Osteocyte (in vitro differentiated cells): ENCODE results near the gene SPATS1. TPM values are rescaled to one million over a fixed set of nuclear protein-coding genes. Genes with fewer than 3 reads are reported as not detected.

Source experiments
- DNase-seq: peaks from one replicate; pipeline ENCODE4 v3.0.0; 2021; ENCODE audit warnings: mixed read lengths; ENCODE audit not compliant: unreplicated experiment; ENCODE audit errors: extremely low spot score
- H3K27ac Mint-ChIP-seq: one replicate; pipeline ENCODE4 v1.8.0; 2021; ENCODE audit warnings: mild to moderate bottlenecking, mixed read lengths; ENCODE audit not compliant: unreplicated experiment
- H3K27me3 Mint-ChIP-seq: one replicate; pipeline ENCODE4 v1.8.0; 2021; ENCODE audit warnings: mixed read lengths; ENCODE audit not compliant: unreplicated experiment
- H3K36me3 Mint-ChIP-seq: one replicate; pipeline ENCODE4 v1.8.0; 2021; ENCODE audit warnings: mixed read lengths; ENCODE audit not compliant: unreplicated experiment
- H3K4me1 Mint-ChIP-seq: one replicate; pipeline ENCODE4 v1.8.0; 2021; ENCODE audit warnings: mixed read lengths; ENCODE audit not compliant: unreplicated experiment
- H3K4me3 Mint-ChIP-seq: one replicate; pipeline ENCODE4 v1.8.0; 2021; ENCODE audit warnings: mild to moderate bottlenecking, moderate library complexity, mixed read lengths; ENCODE audit not compliant: unreplicated experiment
- H3K9me3 Mint-ChIP-seq: one replicate; pipeline ENCODE4 v1.8.0; 2021; ENCODE audit warnings: mixed read lengths; ENCODE audit not compliant: unreplicated experiment
- total RNA-seq: library from RNA; stranded (reverse); gene quantifications from 2 replicates; pipeline ENCODE4 v1.2.1, GENCODE V29; 2021
- TF ChIP-seq, protein P1 (sequence below): fragments of 200-600 bp; sonication (generic); IDR thresholded peaks from 2 replicates; pipeline ENCODE4 v1.5.0; 2021; ENCODE audit warnings: antibody characterized with exemption, mild to moderate bottlenecking, moderate library complexity

SPATS1 gene
- total RNA-seq, 1 donor from 2014 or later = not detected

DNA sequence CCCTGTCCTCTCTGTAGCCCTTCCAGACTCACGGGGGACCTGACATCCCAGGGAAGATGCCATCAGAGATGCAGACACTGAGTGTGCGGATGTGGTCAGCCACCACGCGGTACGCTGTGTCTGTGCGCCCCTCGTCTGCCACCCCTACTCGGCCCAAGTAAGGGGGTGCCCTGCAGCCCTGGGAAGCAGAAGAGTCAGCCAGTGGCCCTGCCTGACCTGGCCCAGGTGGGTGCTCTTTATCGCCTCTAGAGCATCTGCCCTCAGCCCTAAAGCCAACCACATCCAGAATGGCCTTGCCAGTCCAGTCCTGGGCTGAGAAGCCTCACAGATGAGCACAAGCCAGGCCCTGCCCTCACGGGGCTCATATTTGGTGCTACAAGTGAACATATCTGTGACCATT, 35.2 kb upstream of the SPATS1 start:
- peaks cover 8% of the 10 kb centered on the region for H3K4me1 Mint-ChIP-seq
- TF ChIP-seq, protein P1, sequence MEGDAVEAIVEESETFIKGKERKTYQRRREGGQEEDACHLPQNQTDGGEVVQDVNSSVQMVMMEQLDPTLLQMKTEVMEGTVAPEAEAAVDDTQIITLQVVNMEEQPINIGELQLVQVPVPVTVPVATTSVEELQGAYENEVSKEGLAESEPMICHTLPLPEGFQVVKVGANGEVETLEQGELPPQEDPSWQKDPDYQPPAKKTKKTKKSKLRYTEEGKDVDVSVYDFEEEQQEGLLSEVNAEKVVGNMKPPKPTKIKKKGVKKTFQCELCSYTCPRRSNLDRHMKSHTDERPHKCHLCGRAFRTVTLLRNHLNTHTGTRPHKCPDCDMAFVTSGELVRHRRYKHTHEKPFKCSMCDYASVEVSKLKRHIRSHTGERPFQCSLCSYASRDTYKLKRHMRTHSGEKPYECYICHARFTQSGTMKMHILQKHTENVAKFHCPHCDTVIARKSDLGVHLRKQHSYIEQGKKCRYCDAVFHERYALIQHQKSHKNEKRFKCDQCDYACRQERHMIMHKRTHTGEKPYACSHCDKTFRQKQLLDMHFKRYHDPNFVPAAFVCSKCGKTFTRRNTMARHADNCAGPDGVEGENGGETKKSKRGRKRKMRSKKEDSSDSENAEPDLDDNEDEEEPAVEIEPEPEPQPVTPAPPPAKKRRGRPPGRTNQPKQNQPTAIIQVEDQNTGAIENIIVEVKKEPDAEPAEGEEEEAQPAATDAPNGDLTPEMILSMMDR = no peak
- H3K27me3 Mint-ChIP-seq = no peaks in the 10 kb centered on the region
- peaks cover 30% of the 10 kb centered on the region for H3K36me3 Mint-ChIP-seq
- no peaks in the 10 kb centered on the region for H3K9me3 Mint-ChIP-seq
- DNase-seq = no peak
- no peak overlapping the region for H3K4me3 Mint-ChIP-seq
- no peak overlapping the region for H3K27ac Mint-ChIP-seq

DNA sequence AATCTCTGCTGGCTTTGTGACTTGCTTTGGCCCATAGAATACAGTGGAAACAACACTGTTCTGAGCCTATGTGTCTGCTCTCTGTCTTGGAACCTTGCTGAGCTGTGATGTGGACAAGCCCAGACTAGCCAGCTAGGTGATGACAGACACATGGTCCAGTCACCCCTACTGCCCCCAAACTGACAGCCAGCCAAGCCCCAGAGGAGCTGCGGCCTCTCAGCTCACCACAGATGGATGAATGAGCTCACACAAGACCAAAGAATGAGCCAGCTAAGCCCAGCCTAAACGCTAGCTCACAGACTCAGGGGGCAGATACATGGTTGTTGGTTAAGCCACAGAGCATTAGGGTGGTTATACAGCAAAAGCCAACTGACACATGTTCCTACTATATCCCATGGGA, 33.4 kb upstream of the SPATS1 start:
- Mint-ChIP-seq H3K27ac (no peak overlapping the region), H3K4me3 (no peak overlapping the region), H3K27me3 (no peaks in the 10 kb centered on the region), H3K36me3 (peaks cover 21% of the 10 kb centered on the region), H3K4me1 (peaks cover 14% of the 10 kb centered on the region), H3K9me3 (no peaks in the 10 kb centered on the region)
- no peak for DNase-seq
- TF ChIP-seq, protein P1 = no peak

DNA sequence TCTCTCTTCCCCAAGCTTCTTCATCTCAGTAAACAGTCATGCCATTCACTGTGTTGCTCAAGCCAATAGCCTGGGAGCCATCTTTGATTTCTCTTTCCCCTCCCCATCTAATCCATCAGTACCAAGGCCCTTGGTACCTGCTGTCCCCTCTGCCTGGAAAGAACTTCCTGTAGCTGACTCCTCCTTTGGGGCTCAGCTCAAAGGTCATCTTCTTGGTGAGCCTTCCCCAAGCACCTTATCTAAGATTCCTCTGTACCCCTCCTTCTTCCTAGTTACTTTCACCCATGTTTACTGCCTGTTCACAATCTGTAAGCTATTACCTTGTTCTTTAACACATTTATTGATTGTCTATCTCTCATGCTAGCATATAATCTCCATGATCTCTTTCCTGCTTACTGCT, 32.8 kb upstream of the SPATS1 start:
- H3K4me3 Mint-ChIP-seq = no peak overlapping the region
- no peak overlapping the region for H3K27ac Mint-ChIP-seq
- TF ChIP-seq, protein P1 = no peak
- peaks cover 21% of the 10 kb centered on the region for H3K36me3 Mint-ChIP-seq
- no peaks in the 10 kb centered on the region for H3K27me3 Mint-ChIP-seq
- no peaks in the 10 kb centered on the region for H3K9me3 Mint-ChIP-seq
- no peak for DNase-seq
- peaks cover 14% of the 10 kb centered on the region for H3K4me1 Mint-ChIP-seq

DNA sequence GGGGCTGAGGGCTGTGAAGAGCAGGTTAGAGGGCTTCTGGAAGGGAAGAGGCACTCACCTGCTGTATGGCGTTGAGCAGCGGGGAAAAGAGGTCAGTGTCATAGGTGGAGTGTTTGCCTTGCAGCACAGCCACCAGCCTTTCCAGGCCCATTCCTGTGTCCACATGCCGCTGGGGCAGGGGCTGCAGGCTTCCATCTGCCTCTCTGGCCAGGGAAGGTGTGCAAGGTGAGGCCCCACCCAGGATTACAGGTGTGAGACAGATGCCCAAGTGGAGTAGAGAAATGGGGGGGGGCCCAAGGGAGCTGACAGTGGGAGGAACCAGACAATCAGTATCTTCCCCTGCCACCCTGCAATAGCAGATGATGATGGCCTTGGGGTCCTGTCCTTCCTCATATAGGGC, 32.2 kb upstream of the SPATS1 start:
- Mint-ChIP-seq H3K4me1 (peaks cover 14% of the 10 kb centered on the region), H3K4me3 (no peak overlapping the region), H3K36me3 (peaks cover 20% of the 10 kb centered on the region), H3K9me3 (no peaks in the 10 kb centered on the region), H3K27me3 (peaks cover 2% of the 10 kb centered on the region), H3K27ac (no peak overlapping the region)
- no peak for DNase-seq
- TF ChIP-seq, protein P1 = no peak

DNA sequence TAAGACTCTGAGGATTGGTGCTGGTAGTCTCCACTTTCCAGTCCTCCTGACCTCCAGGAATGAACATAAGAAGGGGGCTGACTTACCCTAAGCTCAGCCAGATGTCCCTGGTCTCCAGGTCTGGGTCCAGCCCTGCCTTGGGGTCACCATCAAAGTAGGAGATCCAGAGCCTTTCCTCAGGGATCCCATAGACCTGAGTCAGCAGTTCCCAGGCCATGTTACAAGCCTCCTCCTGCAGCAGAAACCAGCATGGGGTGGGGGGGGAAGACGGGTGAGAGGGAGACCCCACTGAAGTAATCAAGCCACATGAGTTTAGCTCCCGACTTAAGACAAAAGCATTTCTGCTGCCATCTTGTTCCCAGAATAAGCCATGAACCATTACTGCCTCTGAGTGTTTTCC, 31.1 kb upstream of the SPATS1 start:
- H3K36me3 Mint-ChIP-seq = peaks cover 13% of the 10 kb centered on the region
- TF ChIP-seq, protein P1 = no peak
- H3K4me1 Mint-ChIP-seq = peaks cover 14% of the 10 kb centered on the region
- H3K4me3 Mint-ChIP-seq = peak overlapping the region; percentile 99
- no peak overlapping the region for H3K27ac Mint-ChIP-seq
- no peaks in the 10 kb centered on the region for H3K9me3 Mint-ChIP-seq
- peaks cover 9% of the 10 kb centered on the region for H3K27me3 Mint-ChIP-seq
- DNase-seq = no peak
